ENCODE data around the gene HEBP2. TPM values are rescaled to one million over a fixed set of nuclear protein-coding genes. Genes with fewer than 3 reads are reported as not detected.

HEBP2 gene
- total and polyA plus RNA-seq, 2 donors (not counting 3 experiments of a cell fraction or from before 2014, with no cell fraction given) = 22.5 to 75.3 TPM

GRCh38 chr6:138440296-138440695, 36.3 kb downstream of the HEBP2 start:
- dilution Hi-C loops (cut with MboI; ENCODE audit: extremely low pct_ligation_motif_present, low sequenced_read_pairs) (no loop called here), intact Hi-C loops (cut with micrococcal nuclease) (no loop called here)
- Histone ChIP-seq H3K27me3 (ENCODE audit: control insufficient read depth in 2 of 2, insufficient read depth in 2 of 2, low read length in 2 of 2) (no peaks in the 10 kb centered on the region), H3K4me2 (ENCODE audit: insufficient read depth, low read length) (no peak overlapping the region), H3K79me2 (ENCODE audit: control insufficient read depth, insufficient read depth, low read length) (peaks cover 4% of the 10 kb centered on the region), H3K9me3 (replicated peaks; ENCODE audit: control insufficient read depth, insufficient read depth, low read length) (no peaks in the 10 kb centered on the region), H3K9me1 (replicated peaks; ENCODE audit: control insufficient read depth, extremely low read depth, insufficient read depth, low read length) (no peaks in the 10 kb centered on the region), H3K4me3 (replicated peaks in 1 of 3; ENCODE audit: insufficient read depth in 1 of 3, low read depth in 1 of 3, low read length in 3 of 3) (no peak overlapping the region), H2AFZ (ENCODE audit: low read depth, low read length) (no peak overlapping the region), H3K27ac (ENCODE audit: insufficient read depth, low read depth, low read length) (no peak overlapping the region), H3K9ac (replicated peaks; ENCODE audit: extremely low read depth, insufficient read depth, low read length) (no peak overlapping the region), H4K20me1 (replicated peaks; ENCODE audit: control insufficient read depth, extremely low read depth, insufficient read depth, low read length) (no peaks in the 10 kb centered on the region), H3K4me1 (ENCODE audit: control insufficient read depth, extremely low read depth, insufficient read depth, low read length) (no peaks in the 10 kb centered on the region), H3K36me3 (ENCODE audit: control insufficient read depth in 2 of 2, extremely low read depth in 1 of 2, insufficient read depth in 2 of 2, low read length in 2 of 2) (peaks cover 2 to 16% of the 10 kb centered on the region in 2 experiments)
- TF ChIP-seq MAX (IDR thresholded peaks at IDR 0.05; ENCODE audit: insufficient read depth, insufficient read length) (no peak), JUN (IDR thresholded peaks at IDR 0.05; ENCODE audit: borderline replicate concordance, insufficient read depth, insufficient read length, low read depth) (no peak), POLR2AphosphoS5 (IDR thresholded peaks at IDR 0.05; ENCODE audit: insufficient read depth, low read depth, low read length) (no peak), GATA2 (IDR thresholded peaks at IDR 0.05; ENCODE audit: insufficient read depth, insufficient read length, low read depth, low read length) (no peak), POLR2A (IDR thresholded peaks at IDR 0.05; ENCODE audit: low read depth, low read length) (no peak), CTCF (IDR thresholded peaks at IDR 0.05; ENCODE audit: extremely low read depth in 1 of 2, insufficient read depth in 1 of 2, low read depth in 1 of 2, low read length in 2 of 2) (no peak), FOS (IDR thresholded peaks at IDR 0.05; ENCODE audit: borderline replicate concordance, insufficient read depth, low read length) (no peak), EZH2 (IDR thresholded peaks at IDR 0.05; ENCODE audit: borderline replicate concordance, low read depth, low read length, severe bottlenecking) (no peak), MYC (IDR thresholded peaks at IDR 0.05; ENCODE audit: low read depth, low read length) (no peak)
- CTCF ChIA-PET = interaction anchor here (1.4 kb wide), 1 partner anchor 10 kb away, joined by 4 read pairs; no protein-coding TSS in a partner anchor
- no peak for FAIRE-seq
- POLR2A ChIA-PET = no interaction called here
- DNase-seq (ENCODE audit: low read depth, low spot score) = no peak
- BruUV-seq (replicated peaks) = no TSS peak

Data from endothelial cell of umbilical vein (primary cell).